ENCODE data around the gene SLC13A4.
"Not testable (repeated sequence)": the region's sequence is repeated elsewhere in the genome, so short reads cannot be mapped to it uniquely, and the experiment has no call there.

The SLC13A4 gene

GRCh38 chr7:135748770-135749169 is 20.8 kb upstream of the SLC13A4 start, which contains the start of gene FAM180A:
TSS of gene FAM180A (minus strand) at chr7:135748813. CDS start at chr7:135748580, 233 bp downstream.
- no peak for DNase-seq

GRCh38 chr7:135747366-135747765 is 19.4 kb upstream of the SLC13A4 start:
- DNase-seq = no peak

- no peak for DNase-seq
Measured at GRCh38 chr7:135745703-135746312, 17.8 kb upstream of the SLC13A4 start.

- DNase-seq = no peak
Measured at GRCh38 chr7:135744938-135745702, 17.1 kb upstream of the SLC13A4 start.

GRCh38 chr7:135743907-135744731 is 16.1 kb upstream of the SLC13A4 start:
- no peak for DNase-seq

GRCh38 chr7:135742371-135742770 is 14.4 kb upstream of the SLC13A4 start:
- DNase-seq = no peak

GRCh38 chr7:135741905-135742304 is 13.9 kb upstream of the SLC13A4 start:
- no peak for DNase-seq

- DNase-seq = no peak
Measured at GRCh38 chr7:135740889-135741288, 12.9 kb upstream of the SLC13A4 start.

GRCh38 chr7:135737306-135737647 is 9.3 kb upstream of the SLC13A4 start:
- DNase-seq = not testable (repeated sequence)

GRCh38 chr7:135736586-135737305 is 8.8 kb upstream of the SLC13A4 start:
- no peak for DNase-seq

- DNase-seq = no peak
Measured at GRCh38 chr7:135734343-135734689, 6.3 kb upstream of the SLC13A4 start.

- DNase-seq = no peak
Measured at GRCh38 chr7:135733603-135734342, 5.8 kb upstream of the SLC13A4 start.

- DNase-seq = no peak
Measured at GRCh38 chr7:135731131-135731530, 3.1 kb upstream of the SLC13A4 start.

GRCh38 chr7:135729230-135729629 is 1.2 kb upstream of the SLC13A4 start:
- no peak for DNase-seq

GRCh38 chr7:135726911-135727673 is 894 bp downstream of the SLC13A4 start:
- no peak for DNase-seq

GRCh38 chr7:135726276-135726788 is 1.7 kb downstream of the SLC13A4 start:
- no peak for DNase-seq

GRCh38 chr7:135723411-135723810 is 4.6 kb downstream of the SLC13A4 start:
- no peak for DNase-seq

GRCh38 chr7:135721198-135721820 is 6.7 kb downstream of the SLC13A4 start:
- DNase-seq = no peak

GRCh38 chr7:135719688-135720087 is 8.3 kb downstream of the SLC13A4 start:
- no peak for DNase-seq

GRCh38 chr7:135718794-135719437 is 9.1 kb downstream of the SLC13A4 start:
- DNase-seq = no peak
